MV-4-11 (cell line): ENCODE measurements around the gene TJP3.
A peak's percentile ranks its signal among the peaks of the same experiment; 100 is the strongest.

Experiments used
- DNase-seq: peaks from one replicate; lab custom pipeline; 2025; lab: John Stamatoyannopoulos, UW

Gene TJP3

DNA sequence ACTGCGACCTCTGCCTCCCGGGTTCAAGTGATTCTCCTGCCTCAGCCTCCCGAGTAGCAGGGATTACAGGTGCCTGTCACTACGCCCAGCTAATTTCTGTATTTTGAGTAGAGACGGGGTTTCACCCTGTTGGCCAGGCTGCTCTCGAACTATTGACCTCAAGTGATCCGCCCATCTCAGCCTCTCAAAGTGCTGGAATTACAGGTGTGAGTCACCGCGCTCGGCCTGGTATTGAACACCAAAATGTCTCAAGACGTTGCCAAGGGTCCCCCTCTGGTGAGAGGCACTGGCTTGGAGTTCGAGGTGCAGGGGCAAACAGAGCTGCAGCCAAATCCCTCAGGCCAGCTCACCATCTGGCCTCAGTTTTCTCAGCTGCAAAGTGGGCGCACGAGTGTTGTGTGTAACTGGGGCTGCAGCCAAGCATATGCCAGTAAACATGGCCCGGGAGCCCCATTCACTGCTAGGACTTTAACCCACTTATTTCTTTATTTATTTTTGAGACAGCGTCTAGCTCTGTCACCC is 8.0 kb downstream of the TJP3 start:
- DNase-seq: no peak

DNA sequence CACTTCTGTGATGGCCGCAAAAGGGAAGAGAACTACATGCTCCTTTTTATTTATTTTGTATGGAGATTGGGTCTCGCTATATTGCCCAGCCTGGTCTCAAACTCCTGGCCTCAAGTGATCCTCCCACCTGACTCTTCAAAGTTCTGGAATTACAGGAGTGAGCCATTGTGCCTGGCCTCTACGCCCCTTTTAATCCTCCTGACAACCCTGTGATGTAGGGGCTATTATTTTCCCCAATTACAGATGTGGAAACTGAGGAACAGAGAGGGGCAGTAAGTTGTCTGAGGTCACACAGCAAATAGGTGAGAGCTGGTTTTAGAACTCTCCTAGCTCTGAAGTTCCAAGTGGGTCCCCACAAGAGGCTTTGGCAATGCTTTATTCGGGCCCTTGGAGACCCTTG is 11.7 kb downstream of the TJP3 start:
- no peak for DNase-seq

DNA sequence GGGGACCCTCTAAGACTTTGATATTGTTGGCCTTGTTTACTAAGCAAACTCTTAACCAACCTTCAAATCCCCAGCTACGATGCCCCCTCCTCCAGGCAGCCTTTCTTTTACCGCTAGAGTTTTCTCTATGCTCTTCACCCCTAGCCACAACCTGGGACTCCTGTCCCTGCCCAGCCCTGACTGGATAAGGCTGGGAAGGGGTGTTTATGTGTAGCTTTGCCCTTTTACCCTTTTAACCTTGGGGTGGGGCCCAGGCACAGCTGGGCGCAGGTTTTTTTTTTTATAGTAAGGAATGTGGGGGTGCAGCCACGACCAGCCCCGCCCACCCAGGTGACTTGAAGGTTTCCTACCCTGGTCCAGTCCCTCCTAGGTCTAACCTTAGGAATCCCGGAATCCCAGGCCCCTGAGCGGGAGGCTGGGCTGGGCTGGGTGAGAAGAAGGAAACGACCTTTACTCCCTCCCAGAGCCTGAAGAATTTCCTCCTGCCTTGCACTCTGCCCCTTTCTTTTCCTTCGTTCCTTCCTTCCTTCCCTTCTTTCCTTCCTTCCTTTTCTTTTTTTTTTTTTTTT is 12.2 kb downstream of the TJP3 start:
- DNase-seq: no peak

DNA sequence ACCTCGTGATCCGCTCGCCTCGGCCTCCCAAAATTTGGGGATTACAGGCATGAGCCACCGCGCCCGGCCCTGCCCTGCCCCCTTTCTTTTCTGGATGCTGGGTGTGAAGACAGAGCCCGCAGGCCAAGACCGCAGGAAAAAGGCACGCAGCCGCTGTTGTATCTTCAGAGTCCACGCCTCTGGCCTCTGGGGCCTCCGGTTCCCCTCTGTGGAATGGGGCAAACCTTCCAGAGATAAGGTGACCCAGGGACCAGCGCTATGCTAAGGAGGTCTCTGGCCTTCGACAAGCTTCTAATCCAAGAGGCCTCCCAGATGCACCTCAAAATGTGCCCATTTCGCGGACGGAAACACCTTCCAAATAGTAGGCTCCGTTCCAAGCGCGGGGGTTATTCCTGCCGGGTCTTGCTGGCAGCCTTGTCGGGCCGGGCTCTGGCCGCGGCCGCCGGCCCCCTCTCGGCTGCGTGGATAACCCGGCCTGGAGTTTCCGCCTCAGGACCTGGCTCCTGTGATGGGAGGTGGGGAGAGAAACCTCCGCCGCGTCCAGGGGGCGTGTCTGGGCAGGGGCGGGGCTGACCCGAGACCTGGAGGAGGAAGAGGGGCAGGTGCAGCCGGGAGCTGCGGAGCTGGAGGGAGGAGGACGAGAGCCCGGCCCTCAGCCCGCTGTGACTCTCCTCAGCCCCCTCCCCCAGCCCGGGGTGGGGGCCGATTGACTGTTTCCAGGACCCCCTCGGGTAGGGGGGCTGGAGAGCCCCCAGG is 13.1 kb downstream of the TJP3 start:
- DNase-seq: peak; percentile 79

DNA sequence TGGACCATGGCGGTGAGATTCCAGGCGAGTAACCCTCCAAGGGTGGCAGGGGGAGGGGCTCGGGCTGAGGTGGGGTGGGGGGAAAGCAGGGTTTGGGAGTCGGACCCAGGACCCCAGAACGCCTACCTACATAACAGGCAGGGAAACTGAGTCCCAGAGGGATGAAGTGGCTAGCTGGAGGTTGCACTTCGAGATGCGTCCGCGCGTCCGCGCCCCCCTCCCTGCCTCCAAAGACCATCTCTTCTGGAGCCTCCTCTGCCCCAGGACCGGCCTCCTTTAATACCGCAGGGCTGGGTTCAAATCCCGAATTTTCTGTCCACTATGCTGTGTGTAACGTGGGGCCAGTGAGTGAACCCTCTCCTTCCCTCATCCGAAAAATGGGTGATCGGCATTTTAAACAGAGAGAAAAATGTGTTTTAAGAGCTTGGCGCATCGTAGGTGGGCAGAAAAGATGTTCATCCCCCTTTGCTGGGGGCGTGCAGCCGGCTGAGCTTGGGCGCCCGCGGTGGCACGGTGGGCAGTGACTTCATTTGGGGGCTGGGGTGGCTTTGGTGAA is 13.8 kb downstream of the TJP3 start:
- no peak for DNase-seq

DNA sequence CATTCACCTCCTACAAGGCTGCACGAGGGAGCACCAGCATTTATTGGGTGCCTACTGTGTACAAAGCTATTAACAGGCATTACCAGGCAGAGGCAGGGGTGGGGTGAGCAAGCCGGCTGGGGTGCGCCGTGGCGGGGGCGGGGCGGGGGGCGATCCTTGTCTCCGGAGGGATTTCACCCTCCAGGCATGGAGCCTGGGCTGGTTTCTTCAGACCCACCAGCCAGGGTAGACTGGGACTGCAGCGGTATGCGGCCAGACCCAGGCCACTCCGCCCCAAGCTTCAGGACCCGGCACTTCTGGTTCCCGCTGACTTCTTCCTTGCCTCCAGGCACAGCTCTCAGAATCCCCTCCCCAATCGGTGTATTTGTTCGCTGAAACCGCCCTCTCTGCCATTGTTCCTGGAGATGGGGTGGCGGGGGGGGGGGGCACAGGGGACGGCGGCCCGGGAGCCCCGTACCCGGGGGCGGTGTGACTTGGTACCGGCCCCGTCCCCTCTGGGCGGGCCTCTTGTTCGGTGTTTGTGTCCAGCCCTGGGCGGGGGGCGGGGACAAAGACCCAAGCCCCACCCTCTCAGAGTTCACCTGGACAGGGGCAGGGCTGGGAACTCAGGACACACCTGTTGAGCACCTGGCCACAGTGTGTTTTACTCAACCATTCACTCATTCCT is 14.4 kb downstream of the TJP3 start:
- DNase-seq: no peak

DNA sequence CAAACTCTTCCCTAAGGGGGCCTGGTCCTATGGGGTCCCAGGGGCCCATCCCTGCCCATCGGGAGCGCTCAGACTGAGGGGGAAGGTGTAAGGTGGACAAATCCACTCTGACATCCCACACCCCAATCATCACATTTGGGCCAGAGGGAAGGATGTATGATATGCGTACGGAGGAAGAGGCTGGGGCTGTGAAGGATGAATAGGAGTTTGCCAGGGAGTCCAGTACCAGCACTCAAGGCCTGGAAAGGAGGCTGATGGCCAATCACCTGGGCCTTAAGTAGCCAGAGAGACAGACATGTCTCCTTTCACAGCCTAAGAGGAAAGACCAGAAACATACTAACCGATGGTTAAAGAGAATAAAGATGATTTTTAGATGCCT is 14.9 kb downstream of the TJP3 start:
- DNase-seq: no peak

DNA sequence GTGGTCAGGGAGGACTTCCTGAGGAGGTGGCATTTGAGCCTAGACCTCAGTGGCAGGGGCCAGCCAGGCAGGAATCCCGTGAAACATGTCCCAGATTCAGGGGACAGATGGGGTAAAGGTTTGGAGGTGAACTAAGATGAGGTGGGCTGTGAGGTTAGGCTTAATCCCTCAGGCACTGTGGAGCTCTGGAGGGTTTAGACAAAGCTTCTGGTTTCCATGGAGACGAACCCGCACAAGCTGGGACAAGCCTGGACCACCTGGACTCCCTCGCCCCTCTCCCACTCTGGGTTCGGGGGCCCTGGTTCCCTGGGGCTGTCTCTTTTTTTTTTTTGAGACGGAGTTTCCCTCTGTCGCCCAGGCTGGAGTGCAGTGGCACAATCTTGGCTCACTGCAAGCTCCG is 15.7 kb downstream of the TJP3 start:
- no peak for DNase-seq

DNA sequence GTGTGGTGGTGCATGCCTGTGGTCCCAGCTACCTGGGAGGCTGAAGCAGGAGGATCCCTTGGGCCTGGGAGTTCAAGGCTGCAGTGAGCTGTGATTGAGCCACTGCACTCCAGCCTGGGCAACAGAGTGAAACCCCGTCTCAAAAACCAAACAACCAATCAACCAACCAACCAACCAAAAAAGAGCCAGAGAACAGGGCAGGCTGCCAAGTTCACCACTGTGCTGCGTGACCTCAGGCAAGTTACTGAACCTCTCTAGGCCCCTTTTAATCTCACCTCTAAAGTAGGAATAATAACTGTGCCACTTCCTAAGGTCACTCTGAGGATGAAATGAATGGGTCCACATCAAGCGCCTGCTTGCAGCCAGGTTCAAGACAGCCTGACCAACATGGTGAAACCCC is 16.9 kb downstream of the TJP3 start:
- no peak for DNase-seq

DNA sequence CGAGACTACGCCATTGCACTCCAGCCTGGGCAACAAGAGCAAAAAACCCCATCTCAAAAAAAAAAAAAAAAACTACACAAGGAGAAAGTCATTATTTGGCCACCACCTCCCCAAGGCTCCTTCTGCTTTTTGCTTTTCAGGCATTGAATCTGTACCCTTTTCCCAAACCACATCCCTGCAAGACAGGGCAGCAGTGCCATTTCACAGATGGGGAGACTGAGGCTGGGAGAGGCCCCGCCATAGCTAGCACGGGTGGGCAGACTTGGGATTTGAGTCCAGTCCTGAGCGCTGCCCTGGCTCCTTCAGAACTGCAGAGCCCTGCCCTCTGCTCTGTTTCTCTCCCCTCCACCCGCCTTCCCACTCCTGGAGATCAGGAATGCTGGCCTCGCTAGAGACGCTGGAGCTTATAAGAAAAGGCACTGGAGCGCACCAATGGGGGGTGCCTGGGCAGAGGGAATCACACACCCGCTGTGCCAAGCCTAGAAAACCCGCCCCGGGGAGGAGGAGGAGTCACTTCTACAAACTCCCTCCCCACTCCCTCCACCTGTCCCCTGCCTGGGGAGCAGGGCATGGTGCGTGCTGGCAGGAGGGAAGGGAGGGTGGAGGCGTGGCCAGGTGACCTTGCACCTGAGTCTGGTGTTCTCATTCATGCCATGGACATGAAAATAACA is 17.6 kb downstream of the TJP3 start:
- peak; percentile 37 for DNase-seq

DNA sequence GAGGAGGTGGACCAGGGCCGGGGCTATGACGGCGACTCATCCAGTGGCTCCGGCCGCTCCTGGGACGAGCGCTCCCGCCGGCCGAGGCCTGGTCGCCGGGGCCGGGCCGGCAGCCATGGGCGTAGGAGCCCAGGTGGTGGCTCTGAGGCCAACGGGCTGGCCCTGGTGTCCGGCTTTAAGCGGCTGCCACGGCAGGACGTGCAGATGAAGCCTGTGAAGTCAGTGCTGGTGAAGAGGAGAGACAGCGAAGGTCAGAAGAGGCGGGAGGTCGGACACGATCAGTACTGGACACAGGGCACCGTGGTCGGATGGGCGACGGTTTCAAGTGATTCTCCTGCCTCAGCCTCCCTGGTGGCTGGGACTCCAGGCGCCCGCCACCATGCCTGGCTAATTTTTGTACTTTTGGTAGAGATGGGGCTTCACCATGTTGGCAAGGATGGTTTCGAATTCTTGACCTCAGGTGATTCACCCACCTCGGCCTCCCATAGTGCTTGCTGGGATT is 22.3 kb downstream of the TJP3 start:
- DNase-seq: no peak

DNA sequence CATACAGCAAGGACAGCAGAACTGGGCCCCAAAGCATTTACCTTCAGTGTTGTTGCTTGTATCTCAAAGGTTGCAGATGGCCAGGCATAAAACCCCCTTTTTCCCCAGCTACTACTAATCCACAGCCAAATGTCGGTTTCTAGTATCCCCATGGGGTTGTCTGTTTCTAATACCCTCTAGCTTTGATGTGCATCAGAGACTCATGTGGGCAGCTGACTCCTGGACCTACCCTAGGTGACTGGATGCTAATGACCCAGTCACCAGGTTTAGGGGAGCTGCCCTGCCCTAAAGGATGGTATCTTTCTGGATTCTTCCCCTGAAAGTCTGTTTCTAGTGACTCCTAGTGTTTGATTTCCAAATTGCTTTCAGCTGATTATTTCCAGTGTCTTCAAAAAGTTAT is 23.9 kb downstream of the TJP3 start:
- no peak for DNase-seq

DNA sequence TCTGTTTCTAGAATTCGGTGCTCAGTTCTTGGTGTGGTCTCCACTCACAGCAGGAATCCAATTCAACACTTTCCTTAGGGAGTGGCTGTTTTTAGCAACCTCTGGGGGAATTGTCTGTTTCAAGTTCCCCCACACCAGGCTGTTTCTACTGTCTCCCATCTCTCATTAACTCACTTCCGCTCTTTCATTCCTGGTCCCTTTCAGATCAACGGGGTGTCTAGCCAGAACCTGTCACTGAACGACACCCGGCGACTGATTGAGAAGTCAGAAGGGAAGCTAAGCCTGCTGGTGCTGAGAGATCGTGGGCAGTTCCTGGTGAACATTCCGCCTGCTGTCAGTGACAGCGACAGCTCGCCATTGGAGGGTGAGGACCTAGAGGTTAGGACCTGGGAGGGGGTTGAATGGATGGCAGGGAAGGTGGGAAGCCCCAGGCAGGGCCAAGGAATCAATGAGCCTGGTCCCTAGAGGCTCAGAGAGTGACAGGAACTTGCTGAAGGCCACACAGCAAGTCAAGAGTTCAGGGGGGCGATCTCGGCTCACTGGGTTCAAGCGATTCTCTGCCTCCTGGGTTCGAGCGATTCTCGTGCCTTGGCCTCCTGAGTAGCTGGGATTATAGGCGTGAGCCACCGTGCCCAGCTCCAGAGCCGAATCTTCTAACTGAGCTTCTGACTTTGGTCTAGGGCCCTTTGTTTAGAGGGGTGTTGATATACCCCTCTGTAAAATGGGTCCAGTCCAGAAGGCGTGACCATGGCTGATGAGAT is 25.5 kb downstream of the TJP3 start:
- DNase-seq: peak; percentile 16

DNA sequence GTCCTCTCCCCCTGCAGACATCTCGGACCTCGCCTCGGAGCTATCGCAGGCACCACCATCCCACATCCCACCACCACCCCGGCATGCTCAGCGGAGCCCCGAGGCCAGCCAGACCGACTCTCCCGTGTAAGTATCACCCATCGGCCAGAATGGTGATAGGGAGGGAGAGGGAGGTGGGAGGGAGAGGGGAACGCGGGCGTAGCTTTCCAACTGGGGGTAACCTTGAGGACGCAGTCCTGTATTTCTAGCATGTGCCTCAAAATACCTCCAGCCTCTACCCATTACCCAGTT is 26.1 kb downstream of the TJP3 start:
- DNase-seq: no peak

DNA sequence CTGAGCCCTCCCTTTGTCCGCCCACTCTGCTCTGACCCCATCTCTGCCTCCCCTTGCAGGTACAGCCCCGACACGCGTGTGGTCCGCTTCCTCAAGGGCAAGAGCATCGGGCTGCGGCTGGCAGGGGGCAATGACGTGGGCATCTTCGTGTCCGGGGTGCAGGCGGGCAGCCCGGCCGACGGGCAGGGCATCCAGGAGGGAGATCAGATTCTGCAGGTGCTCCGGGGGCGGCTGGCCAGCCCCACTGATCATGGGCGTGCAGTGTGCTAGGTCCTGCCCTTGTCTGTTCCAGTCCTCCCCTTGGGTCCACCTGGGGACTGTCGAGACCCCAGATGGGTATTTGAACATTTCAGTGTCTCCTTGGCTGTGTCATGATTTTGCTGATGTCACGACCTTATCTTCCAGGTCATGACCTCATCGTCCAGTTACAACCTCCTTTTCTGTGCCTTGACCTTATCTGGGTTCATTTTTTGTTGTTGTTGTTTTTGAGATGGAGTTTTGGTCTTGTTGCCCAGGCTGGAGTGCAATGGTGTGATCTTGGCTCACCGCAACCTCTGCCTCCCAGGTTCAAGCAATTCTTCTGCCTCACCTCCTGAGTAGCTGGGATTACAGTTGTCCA is 28.0 kb downstream of the TJP3 start:
- no peak for DNase-seq

DNA sequence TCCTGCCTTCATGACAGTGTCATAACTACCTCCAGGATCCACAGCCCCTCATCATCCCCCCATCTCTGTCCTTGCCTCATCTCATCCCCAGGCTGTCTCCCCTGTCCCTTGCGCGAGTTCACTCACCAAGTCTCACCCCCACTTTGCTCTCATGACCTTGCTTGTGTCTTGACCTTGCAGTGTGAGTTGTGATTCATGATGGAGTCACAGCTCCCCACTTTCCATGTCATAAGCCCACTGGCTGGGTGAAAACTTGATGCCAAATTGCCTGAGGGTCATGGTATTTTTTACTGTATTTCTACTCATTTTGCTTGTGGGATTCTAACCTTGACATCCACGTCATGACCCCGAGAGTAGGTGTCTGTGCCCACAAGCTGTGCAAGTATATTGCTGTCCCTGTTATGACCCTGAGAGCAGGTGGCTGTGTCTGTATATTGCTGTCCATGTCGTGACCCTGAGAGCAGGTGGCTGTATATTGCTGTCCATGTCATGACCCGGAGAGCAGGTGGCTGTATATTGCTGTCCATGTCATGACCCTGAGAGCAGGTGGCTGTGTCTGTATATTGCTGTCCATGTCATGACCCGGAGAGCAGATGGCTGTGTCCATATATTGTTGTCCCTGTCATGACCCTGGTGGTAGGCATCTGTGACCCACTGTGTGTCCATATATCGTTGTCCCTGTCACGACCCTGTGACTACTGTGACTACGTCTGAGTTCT is 29.5 kb downstream of the TJP3 start:
- no peak for DNase-seq

DNA sequence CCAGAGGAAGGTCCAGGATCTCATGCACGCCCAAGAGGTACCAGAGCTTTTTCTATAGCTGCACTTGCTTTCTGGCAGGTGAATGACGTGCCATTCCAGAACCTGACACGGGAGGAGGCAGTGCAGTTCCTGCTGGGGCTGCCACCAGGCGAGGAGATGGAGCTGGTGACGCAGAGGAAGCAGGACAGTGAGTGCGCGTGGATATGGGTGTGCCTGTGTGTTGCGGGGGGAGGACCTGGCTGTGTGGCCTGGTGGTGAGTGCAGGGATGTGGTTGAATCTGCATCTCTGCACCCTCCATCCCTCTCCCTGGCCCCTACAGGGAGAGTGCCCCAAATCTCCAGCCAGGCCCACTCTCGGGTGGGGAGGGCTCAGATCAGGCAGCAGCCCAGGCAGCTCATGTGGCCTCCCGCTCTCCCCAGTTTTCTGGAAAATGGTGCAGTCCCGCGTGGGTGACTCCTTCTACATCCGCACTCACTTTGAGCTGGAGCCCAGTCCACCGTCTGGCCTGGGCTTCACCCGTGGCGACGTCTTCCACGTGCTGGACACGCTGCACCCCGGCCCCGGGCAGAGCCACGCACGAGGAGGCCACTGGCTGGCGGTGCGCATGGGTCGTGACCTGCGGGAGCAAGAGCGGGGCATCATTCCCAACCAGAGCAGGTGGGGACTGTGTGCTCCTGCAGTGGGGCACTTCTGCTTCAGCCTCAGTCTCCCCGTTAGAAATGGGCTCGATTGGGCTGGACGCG is 30.5 kb downstream of the TJP3 start:
- DNase-seq: no peak

DNA sequence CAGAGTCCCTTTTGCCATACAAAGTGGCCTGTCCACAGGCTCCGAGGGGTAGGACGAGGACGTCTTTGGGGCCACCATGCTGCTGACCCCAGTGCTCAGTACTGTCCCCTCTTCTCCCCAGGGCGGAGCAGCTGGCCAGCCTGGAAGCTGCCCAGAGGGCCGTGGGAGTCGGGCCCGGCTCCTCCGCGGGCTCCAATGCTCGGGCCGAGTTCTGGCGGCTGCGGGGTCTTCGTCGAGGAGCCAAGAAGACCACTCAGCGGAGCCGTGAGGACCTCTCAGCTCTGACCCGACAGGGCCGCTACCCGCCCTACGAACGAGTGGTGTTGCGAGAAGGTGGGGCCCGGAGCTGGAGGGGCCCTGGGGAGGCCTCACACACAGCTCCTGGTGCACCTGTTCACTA is 32.2 kb downstream of the TJP3 start:
- no peak for DNase-seq

DNA sequence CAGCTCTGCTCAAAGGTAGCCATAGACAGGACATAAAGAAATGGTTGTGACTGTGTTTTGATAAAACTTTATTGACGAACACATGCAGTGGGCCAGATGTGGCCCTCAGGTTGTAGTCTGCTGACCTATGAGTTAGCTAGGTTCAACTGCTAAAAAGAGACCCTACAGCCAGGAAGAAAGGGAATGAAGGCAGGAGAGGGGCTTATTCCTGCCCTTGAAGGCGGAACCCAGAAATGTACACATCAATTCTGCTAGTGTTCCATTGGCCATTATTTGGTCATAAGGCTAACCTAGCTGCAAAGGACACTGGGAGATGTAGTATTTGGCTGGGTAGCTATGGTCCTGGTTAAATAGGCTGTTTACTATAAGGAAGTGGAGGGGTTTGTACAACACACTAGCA is 35.3 kb downstream of the TJP3 start:
- peak; percentile 62 for DNase-seq
